Stimulated activated CD4-positive, alpha-beta T cell treated with anti-CD3 and anti-CD28 coated beads, Interleukin-2, amount 100 ng/mL, for 4 hours (primary cell): ENCODE measurements around the gene ST8SIA2.

Source experiments
- DNase-seq: peaks from one replicate; pipeline ENCODE4 v3.0.0-alpha.2; 2020; ENCODE audit warnings: low read depth

ST8SIA2 gene

GRCh38 chr15:92393071-92393979, at the start of gene ST8SIA2:
TSS of gene ST8SIA2 (plus strand) at chr15:92393881. CDS start at chr15:92394065, 184 bp downstream.
- DNase-seq = no peak

GRCh38 chr15:92343924-92344643, 49.6 kb upstream of the ST8SIA2 start:
- DNase-seq = no peak

GRCh38 chr15:92346063-92346462, 47.6 kb upstream of the ST8SIA2 start:
- DNase-seq = no peak

- DNase-seq = no peak
These were observed 38.4 kb upstream of the ST8SIA2 start for GRCh38 chr15:92355307-92355706.

- no peak for DNase-seq
These were observed 32.2 kb upstream of the ST8SIA2 start for GRCh38 chr15:92361321-92362000.

GRCh38 chr15:92362001-92362350, 31.7 kb upstream of the ST8SIA2 start:
- DNase-seq = no peak

DNA sequence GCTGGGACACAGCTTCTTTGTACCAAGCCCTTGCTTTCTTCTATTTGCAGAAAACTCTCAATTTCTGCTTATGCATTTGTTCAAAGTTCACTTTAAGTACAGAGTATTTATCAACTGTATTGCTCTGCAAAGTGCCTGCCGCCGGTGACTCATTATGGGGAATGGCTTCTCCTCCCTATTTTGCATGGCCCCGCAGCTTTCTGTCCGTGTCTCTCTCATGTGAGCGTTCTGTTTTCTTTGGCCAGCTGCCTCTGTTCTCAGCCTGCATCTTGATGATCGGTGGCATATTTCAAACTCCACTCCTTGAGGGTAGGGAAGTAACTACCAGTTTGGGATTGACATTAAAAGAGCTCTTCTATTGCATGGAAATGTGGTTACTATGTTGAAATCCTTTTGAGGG, 28.6 kb upstream of the ST8SIA2 start:
- no peak for DNase-seq

DNA sequence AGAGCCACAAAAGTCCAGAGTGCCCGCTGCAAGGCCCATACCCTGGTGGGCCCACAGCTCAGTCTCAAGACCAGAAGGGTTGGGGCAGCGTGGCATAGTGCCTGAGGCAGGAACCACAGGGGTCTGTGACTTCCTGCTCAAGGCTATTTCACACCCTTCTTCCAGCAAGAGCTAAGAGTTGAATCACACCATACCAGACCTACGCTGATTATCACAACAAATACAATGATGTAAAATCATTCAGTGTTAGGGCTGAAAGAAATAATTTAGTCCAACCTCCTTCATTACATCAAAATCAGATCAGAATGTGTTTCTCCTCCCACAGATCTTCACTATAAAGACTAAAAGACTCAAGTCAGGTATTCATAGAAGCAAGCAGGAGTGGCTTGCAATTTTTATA, 27.8 kb upstream of the ST8SIA2 start:
- no peak for DNase-seq

GRCh38 chr15:92366381-92366780, 27.3 kb upstream of the ST8SIA2 start:
- DNase-seq = no peak

- DNase-seq = no peak
These were observed 18.6 kb upstream of the ST8SIA2 start for GRCh38 chr15:92375057-92375456.

- DNase-seq = no peak
These were observed 17.6 kb upstream of the ST8SIA2 start for GRCh38 chr15:92376109-92376508.

GRCh38 chr15:92377083-92377789, 16.4 kb upstream of the ST8SIA2 start:
- no peak for DNase-seq

GRCh38 chr15:92383519-92384324, 10.0 kb upstream of the ST8SIA2 start:
- DNase-seq = no peak

- no peak for DNase-seq
These were observed 9.3 kb upstream of the ST8SIA2 start for GRCh38 chr15:92384381-92384780.

- DNase-seq = no peak
These were observed 8.6 kb upstream of the ST8SIA2 start for GRCh38 chr15:92385096-92385495.

DNA sequence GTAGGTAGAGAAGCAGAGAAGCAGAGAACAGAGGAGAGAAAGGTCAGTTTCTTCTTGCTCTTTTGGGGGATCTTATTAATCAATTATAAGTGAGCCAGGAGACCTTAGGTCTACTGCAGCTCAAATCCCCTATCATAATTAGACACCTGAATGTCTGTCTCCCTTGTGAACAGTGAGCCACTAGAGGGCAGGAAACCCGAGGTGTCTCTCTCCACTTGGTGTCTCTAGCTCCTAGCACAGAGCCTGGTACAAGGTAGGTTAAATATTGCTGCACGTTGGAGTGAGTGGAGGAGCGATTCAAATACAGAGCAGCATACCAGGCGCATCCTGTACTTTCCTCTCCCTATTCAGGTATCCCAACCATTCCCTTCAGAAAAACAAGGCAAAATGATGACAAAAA, 2.0 kb upstream of the ST8SIA2 start:
- no peak for DNase-seq

- no peak for DNase-seq
These were observed 1.2 kb upstream of the ST8SIA2 start for GRCh38 chr15:92392462-92392861.

DNA sequence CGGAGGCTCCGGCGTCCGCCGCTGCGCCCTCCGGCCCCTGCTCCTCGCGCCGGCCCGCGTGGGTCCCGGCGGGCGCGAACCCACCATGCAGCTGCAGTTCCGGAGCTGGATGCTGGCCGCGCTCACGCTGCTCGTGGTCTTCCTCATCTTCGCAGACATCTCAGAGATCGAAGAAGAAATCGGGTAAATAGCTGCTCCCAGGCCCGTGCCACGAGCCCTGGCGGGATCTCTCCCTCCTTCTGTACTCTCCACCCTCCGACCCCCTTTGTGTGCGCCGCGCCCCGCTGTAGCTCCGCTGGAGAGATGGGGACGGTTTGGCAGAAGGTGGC, 263 bp downstream of the ST8SIA2 start:
- no peak for DNase-seq

DNA sequence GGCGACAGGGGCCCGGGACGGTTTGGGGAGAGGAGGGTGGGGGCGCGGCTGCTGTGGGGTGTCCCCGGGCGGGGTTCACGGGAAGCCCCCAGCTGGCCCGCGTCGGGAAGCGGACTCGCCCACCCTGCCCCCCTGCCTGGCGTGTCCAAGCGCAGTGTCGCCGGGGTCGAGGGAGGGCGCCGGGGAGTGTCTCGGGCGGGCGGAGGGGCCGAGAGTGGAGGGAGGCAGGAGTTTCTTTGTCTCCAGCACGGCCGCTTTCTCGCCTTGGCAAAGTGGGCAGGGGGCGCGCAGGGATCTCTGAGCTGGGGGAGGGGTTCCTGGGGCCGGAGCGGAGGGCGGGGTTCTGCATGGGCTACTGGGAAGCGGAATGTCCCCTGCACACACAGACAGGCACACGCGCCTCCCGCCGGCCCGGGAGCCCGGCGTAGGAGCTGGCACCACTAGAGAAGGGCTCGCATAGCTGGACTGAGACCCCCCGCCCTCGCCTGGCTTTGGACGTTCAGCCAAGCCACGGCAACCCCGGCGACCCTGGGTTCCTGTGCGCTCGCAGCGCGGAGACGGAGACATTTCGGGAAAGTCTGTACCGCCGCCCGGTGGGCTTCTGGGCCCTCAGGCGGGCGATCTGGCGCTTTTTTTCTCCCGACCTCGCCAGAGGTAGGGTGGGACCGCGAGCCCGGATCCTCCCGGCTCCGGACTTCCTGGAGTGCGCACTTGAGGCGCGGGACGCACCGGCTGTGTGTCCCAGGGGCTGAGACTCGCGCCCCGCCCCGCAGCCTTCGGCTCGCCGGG, 822 bp downstream of the ST8SIA2 start:
- no peak for DNase-seq

DNA sequence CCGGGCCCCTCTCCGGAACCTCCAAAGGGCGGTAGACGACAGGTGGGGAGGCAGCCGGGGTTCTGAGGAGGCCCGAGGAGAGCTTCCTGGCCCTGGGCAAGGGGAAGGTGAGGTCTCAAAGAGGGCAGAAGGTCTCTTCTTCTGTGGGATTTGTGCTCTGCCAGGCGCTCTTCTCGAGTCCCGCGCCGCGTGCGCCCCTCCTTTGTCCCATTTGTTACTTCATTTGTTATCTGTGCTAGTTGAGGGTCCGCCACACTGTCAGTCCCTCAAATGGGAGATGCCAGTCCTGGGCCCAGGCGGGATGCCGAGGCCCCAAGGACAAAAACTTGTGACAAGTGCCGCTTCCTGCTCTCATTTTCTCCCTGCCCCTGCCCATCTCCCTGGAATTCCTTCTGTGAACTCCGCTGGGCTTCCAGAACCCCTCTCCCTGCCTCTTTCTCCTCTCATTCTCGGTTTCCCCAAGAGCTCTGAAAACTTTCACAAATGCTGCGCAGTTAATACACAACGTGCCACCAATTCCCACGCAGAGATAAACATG, 1.5 kb downstream of the ST8SIA2 start:
- DNase-seq = no peak
